NCI-H748 (cell line): ENCODE data around the gene EDARADD.
"Not testable (repeated sequence)": the region's sequence is repeated elsewhere in the genome, so short reads cannot be mapped to it uniquely, and the experiment has no call there.

Experiments used
- DNase-seq: peaks from one replicate; lab custom pipeline; 2025; ENCODE audit not compliant: unreplicated experiment; lab: John Stamatoyannopoulos, UW

EDARADD gene

GRCh38 chr1:236484310-236484971, 90.4 kb downstream of the EDARADD start:
- DNase-seq, result no peak

DNA sequence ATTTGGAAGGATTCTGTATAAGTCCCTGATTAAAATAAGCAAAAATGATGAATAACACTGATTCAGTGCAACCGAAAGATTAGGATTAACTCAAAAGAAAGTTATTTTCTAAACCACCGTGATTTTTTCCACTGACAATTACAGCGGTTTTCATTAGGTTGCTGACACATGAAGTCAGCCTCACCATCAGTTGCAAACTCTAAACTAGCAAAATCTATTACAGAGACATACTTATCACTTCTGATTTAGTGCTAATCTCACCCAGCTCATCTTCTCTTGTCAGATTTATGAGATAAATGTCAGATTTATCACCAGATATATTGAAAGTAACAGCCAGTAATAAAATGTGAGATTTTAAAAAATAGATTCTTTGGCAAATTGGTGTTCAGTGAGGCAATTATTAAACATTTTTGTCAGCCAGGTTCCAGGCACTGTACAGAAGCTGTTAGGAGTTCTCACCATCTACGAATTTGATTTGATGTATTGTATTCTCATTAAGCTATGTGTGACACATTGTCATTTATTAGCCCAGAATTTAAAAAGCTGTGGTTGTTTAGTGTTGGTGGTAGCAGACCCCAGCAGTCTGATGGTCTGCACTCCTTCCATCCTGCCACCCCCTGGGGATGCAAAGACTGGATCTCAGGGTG, 92.4 kb downstream of the EDARADD start:
- DNase-seq, result no peak

DNA sequence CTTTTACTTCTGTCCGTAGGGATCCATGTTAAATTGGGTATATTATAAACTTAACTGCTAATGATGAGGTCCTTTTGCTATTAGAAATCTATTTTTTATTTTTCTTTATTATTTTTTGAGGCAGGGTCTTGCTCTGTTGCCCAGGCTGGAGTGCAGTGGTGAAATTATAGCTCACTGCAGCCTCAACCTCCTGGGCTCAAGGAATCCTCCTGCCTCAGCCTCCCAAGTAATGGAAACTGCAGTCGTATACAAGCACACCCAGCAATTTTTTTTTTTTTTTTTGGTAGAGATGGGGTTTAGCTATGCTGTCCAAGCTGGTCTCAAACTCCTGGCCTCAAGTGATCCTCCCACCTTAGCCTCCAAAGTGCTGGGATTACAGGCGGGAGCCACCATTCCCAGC, 95.1 kb downstream of the EDARADD start:
- DNase-seq, result not testable (repeated sequence)

DNA sequence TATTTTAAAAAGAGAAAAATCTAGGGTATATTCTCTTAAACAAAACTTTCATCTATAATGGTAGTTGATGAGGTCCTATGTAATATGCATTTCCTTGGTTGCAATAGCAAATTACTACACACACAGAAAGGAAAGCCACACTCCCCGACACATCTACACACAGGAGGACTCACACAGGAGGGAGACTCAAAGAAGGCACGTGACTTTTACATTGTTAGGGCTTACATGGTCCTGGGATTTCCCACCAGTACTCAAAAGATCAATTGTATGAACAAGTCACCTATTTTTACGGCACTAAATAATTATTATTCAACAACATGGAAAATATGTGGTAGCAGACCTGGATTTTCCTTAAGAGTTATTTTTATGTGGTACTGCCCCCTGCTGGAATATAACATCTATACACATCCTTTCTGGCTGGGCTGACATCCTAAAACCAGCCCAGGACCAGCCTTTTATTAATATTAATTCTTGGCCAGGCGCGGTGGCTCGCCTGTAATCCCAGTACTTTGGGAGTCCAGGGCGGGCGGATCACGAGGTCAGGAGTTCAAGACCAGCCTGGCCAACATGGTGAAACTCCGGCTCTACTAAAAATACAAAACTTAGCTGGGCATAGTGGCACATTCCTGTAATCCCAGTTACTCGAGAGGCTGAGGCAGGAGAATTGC, 95.8 kb downstream of the EDARADD start:
- DNase-seq, result peak; percentile 57

DNA sequence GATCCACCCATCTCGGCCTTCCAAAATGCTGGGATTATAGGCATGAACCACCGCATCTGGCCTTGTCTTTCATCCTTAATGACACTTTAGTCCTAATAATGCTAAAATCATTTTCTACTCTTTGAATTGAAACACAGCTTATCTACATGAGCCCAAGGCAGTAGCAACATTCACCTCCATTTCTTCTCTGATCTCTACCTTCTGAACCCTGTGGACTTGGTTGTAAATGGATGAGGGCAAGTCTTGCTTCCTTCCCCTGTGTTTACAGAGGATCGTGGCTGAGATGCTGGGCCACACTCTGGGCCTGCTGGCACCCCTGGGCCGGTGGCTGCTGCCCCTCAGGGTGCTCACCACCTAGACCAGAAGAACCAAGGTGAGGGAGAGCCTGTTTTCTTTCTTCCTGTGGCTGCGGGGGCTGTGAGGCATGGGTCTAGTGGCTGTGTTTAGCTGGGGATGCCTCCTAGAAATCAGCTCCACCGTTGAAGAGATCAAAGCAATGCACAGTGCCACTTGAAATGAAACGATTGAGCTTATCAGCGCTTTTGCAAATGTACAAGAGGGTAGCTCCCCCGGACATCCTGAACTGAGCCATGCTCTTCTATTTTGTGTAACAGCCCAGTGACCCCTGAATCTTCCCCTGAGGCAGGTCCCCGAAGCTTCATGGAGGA, 97.5 kb downstream of the EDARADD start:
- no peak for DNase-seq

GRCh38 chr1:236492378-236492777, 98.3 kb downstream of the EDARADD start:
- DNase-seq, result no peak

DNA sequence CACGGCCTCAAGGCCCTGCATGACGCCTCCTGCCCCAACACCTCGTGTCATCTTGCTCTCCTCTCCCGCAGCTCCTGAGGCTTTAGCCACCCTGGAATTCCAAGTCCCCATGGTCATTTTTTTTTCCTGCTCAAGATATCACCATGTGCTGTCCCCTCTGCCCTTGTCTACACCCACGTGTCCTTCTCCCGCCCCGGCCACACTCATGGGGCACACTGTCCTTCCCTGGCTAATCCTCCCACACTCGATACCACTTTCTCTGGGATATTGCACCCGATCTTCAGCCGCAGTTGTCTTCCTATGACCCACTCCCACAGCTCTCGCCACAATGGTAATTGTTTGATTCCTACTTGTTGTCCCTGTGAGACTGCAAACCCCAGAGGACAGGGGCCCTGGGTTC, 100.0 kb downstream of the EDARADD start:
- DNase-seq, result no peak

DNA sequence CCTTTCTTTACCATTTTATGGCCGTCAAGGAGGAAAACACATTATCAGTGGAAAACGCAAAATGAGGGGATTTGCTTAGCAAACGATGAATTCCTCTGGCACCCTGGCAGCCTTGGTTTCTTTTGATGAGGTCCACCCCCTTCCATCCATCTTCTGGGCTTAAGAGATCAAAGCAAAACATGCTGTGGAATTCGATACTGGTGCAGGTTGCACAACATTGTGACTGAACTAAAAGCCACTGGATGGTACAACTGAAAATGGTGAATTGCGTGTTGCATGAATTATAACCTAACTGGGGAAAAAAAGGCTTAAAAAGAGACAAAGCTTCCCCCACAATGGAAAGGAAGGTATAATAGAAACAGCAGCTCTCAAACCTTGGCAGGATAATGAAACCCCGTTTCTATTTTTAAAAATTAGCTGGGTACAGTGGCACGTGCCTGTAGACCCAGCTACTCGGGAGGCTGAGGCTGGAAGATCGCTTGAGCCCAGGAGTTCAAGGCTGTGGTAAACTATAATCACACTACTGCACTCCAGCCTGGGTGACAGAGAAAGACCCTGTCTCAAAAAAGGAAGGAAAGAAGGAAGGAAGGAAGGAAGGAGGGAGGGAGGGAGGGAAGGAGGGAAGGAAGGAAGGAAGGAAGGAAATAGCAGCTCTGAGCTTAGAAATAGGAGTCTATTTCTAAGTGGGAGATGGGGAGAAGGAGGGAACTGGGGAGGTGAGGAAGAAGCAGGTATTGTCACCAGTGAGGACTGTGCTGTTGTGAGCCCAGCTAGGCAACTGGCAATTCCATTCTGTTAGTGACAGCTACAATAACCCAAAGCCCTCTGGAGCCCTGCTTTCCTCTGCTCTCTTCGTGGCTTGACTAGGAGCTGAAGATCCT, 100.7 kb downstream of the EDARADD start:
- DNase-seq, result no peak

DNA sequence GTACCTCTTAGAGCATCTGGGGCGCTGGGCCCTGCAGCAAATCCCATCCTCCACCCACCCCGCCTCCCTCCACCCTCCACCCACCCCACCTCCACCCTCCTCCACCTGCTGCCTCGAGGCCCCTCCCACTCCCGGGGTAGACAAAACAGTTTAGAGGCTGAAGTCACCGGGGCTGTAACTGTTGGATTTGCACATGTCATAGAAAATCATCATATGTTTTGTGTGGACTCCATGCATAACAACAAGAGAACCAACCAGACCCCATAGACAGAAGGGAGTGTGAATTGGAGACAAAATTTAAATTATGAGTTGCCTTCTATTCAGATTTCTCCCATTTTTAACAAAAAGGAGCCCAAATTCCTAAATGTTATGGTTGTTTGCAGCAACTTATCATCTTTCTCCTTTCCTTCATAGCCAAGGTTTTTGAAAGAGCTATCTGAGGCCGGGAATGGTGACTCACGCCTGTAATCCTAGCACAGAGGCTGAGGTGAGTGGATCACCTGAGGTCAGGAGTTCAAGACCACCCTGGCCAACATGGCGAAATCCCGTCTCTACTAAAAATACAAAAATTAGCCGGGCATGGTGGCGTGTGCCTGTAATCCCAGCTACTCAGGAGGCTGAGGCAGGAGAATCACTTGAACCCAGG, 101.5 kb downstream of the EDARADD start:
- DNase-seq, result peak; percentile 68

DNA sequence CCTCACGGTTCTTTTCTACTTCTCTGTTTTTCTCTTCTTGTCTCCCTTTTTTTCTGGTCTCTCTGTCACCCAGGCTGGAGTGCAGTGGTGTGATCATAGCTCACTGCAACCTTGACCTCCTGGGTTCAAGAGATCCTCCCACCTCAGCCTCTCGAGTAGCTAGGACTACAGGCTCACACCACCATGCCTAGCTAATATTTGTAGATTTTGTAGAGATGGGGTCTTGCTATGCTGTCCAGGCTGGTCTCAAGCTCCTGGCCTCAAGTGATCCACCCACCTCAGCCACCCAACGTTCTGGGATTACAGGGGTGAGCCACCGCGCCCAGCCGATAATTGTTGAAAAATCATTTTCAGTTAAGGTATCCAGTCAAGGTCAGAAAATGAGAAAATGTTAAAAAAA, 103.8 kb downstream of the EDARADD start:
- no peak for DNase-seq

- DNase-seq, result no peak
Measured at GRCh38 chr1:236501093-236501492, 107.0 kb downstream of the EDARADD start.

DNA sequence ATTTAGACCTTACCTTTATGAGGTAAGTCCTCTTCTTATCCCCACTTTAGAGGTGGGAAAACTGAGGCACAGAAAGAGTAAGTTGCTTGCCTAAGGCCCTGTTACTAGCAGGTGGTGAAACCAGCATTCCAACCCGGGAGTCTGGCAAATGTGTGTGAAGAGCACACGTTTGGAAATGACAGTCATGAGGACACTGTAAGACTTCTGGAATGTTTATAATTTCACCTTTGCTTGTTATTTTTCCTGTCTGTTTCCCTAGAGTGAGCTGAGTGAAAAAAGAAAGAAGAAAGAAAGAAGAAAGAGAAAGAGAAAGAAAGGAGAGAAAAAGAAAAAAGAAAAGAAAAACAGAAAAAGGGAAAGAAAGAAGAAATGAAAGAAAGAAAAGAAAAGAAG, 108.5 kb downstream of the EDARADD start:
- no peak for DNase-seq

DNA sequence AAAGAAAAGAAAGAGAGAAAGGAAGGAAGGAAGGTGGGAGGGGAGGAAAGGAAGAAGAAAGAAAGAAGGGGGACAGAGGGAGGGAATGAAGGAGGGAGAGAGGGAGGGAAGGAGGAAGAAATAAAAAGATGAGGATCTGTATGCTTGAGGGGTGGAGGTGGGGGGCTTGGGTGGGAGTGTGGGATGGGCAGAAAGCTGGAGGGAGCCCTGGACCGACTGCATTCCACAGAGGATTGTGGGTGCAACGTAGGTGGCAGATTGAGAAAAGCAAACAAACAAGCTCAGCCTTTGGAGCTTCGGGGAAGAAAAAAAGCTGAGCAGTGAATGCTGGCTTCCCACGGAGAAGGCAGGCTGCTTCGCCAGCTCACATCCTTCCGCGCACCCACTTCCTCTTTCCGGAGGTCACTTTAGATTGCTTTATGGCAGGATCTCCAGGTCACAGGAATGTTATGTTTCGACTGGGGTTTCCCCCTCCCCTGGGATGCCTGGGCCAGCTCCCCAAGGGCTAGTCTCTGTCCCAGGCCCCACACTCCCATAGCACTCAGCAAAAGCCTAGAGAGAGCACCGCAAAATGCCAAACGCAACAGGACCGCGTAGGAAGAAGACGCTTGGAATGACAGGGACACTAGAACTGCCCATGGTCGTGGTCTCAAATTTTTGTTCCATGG, 109.0 kb downstream of the EDARADD start:
- DNase-seq, result peak; percentile 36

- not testable (repeated sequence) for DNase-seq
Measured at GRCh38 chr1:236504338-236504737, 110.3 kb downstream of the EDARADD start.

- DNase-seq, result no peak
Measured at GRCh38 chr1:236507022-236507700, 113.1 kb downstream of the EDARADD start.

GRCh38 chr1:236508593-236509027, 114.5 kb downstream of the EDARADD start:
- no peak for DNase-seq

- DNase-seq, result no peak
Measured at GRCh38 chr1:236509203-236509602, 115.1 kb downstream of the EDARADD start.

- no peak for DNase-seq
Measured at GRCh38 chr1:236509647-236510401, 115.7 kb downstream of the EDARADD start.
